NOMO-1 (cell line): ENCODE results near the gene PCED1A.

ENCODE experiments used
- DNase-seq, 2 experiments: peaks; one replicate each; lab custom pipeline; 2025; ENCODE audit not compliant: unreplicated experiment in 2 of 2; lab: John Stamatoyannopoulos, UW

Gene PCED1A

DNA sequence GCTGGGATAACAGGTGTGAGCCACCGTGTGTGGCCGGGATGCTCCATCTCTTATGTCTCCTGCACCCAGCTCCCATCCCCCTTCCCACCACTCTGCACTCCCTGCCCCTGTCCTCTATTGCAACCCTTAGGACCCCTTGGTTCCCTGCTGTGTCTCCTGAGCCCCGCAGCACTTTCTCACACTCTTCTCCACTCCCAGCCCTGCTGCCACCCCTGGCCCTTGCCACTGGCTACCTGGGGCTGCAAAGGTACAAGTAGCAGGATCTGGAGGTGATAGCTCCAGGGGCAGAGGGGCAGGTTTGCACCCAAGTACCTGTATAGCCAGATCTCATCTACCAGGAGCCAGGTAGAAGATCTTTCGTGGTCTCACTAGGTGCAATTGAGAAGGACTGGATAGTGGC, 33.4 kb downstream of the PCED1A start:
- DNase-seq: no peak

DNA sequence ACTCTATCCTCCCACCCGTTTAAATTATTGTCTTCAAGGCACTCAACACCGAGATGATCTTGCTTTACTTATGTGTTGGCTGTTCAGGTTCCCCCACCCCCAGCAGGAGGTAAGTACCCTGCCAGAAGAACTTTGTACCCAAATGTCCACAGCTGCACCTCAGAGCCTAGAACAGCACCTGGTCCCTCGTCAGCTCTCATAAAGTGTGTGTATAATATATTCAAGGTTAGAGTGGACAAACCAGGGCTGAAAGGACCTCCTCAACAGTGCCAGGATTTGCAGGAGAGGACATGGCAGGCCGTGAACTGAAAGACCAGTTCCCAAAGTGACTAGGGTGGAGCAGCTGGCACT, 34.1 kb downstream of the PCED1A start:
- DNase-seq: no peak

DNA sequence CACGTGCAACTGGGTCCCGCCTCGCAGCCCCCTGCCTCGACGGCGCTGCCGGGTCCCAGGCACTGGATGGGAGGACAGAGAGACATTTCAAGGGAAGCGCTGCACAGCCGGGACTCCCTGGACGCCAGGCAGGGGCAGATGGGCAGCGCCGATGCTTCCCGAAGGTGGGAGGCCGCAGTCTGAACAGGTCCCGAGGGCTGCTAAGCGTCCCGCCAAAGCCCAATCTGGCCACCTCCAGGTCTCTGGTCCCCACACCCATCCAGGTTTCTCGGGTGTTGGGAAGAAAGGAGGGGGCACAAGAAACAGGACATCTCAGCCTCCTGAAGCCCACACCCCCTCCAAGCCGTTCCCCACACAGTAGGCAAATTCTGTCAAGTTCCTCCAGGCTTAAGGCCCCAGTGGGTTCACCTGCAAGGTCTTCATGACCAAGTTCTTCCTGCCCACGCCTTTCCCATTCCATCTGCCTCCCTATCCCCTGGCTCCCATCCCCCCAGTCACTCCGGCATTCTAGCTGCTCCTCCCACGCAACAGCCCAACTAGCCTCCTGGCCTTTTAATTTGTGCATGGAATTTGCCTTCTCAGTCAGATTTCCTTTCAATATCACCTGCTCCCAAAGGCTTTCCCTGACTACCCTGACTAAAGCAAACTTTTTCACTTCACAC, 34.6 kb downstream of the PCED1A start:
- DNase-seq: no peak

DNA sequence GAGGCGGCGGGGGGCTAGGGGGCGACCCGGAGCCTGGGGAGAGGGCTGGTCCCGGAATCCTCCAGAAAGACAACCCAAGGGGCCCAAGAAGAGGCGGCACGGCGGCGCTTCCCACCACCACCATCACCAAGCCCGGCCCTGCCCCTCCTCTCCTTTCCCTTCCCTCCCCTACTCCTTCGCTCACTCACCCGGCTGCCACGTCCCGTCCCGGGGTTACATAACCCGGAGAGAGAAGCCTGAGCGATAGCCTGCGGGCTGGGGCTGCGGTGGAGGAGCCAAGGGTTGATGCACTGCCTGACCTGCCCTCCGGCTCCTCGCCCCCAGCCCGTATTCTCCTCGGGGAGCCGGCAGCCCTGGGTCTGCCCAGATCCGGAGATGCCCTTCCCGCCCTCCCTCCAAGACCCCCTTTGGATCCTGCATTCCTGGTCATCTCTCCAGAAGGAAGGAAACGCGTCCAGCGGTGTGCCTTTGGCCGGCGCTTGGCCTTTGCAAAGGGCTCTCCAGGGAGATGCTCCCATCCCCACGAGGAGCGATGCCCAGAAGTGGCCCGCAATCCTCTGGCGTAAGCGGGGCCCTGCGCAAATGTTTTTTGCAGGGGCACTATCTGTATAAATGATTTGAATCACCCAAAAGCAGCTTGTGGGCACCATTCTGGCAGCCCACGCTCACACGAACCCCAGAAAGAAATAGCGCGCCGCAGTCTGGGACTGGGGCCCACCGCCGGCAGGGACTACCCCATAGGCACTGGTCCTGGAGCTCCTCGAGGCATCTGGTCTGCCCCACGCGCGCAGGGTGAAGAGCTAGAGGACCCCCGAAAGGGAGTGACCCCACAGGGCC, 35.4 kb downstream of the PCED1A start:
- DNase-seq: no peak

DNA sequence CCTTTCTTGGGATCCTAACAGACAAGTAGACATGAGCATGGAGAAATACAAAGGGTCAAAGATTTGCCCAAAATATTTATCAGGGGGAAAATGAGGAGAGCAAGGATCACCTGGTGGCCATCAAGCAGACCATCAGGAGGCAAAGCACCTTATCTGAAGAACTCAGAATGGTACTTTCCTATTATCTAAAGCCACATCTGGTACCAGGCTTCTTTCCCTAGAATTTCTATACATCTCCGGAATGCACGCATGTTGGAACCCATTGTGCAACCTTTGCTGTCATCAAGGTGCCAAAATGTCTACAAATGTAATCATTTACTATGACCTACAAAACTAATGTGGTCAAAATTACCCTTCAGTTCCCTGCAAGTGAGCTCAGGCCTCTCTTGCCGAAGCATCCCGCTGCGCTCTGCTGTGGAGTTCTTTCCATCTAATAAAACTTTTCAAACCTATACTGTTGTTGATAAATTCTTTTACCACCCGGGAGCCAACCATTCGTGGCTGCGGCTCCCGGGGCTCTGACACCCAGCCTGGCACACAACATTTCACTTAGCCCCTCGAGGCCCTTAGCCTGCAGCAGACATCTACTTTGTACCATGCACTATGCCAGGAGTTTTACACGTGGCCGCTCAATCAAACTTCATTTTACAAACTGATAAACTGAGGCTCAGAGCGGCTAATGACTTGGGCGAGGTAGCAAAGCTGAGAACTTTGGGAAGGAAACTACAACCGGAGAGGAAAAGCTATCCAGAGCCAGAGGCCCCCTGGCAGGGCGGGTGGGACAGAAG, 36.2 kb downstream of the PCED1A start:
- no peak for DNase-seq

DNA sequence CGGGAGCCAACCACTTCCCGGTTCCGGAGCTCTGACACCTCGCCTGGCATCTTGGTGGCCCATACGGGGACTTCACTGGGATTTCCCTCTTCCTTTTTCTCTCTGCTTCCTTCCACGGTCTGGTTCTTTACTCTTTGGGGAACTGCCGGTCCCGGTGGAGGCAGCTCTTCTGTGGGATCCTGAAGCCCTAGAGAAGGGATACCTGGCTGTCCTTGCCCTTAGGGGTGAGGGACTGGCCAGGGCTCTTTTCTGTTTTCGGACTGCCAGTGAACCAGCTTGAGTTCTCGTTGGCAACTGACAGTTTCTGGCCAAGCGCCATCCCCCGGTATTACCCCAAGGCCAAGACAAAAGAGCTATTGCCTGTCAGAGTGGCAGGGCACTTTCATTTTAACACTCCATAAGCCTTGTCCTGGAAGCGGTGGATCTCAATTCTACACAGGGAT, 39.1 kb downstream of the PCED1A start:
- DNase-seq: no peak

DNA sequence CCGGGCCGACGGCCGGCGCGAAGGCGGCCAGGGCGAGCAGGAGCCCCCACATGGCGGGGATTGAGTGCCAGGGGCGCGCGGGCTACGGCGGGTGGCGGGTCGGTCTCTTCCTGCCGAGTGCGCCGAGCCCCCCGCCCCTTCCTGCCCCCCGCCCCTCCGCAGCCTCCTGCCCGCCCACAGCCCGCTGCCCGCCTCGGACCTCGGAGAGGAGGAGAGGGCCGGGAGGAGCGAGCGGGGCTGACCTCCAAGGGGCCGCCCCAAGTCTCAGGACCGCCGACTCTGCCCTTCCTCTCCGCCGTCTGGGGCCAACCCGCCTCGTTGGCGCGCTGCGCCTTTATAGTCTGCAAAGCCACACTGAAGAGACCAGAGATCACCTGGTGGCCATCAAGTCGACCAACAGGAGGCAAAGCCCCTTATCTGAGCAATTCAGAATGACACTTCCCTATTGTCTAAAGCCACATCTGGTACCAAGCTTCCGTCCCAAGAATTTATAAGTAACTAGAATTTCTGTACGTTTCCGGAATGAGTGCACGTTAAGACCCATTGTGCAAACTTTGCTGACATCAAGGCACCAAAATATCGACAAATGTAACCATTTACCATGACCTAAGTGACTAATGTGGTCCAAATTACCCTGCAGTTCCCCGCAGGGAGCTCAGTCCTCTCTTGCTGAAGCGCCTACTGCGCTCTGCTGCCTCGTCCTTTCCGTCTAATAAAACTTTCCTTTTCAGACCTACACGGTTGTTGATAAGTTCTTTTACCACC, 39.8 kb downstream of the PCED1A start, which contains the start of gene CPXM1:
Gene CPXM1 (minus strand): TSS at position 107 of the 765 bp plus-strand sequence. CDS start 55 bp downstream, at position 52.
- DNase-seq: peak; percentile 48 to 70

DNA sequence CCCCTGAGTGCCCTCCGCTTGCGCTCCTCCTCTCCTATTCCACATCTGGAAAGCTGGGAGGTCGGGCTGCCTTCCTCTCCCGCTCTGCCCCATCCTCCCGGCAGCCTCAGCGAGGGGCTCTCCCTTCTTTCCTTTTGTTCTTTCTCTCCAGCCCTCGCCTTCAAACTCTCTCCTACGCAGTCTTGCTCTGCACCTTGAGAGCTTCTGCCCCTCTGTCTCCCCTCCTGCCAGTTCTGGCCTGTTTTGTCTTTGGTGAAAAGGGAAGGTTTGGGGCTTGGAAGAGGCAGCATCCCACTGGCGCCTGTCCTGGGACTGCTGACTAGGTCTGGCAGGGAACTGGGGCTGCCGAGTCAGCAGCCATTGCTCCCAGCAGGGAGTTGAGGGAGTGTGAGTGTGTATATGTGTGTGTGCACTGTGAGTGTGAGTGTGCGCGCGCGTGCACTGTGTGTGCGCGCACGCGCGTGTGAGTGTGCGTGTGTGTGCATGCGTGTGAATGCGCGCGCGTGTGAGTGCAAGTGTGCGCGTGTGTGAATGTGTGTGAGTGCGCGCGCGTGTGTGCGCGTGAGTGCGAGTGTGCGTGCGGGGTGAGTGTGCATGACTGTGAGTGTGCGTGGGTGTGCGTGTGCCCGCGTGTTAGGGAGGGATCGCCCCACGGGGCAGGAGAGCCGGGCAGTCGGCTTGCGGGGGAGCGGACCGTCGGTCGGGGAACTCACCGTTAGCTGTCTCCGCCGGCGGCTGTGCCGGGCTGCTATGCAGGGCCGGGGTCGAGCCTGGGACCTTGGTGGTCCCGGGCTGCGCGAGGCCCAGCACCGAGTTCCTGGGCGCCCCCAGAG, 40.6 kb downstream of the PCED1A start:
- no peak for DNase-seq

DNA sequence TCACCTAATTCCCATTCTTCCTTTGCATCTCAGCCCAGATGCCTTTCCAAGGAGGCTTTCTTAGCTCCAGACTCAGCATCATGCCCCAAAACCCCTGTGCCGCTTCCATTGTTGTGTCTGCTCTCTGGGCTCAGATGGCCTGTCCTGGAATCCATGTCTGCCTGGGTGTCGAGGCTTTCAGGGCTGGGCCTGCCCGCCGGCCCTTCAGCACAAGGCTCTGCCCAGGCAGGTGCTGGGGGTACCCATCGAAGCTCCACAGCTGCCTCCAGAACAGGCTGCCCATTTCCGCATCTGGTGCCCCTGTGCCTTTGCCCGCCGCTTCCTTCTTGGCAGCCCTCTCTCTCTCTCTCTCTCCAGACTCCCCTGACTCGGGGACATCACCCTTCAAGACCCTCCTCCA, 41.2 kb downstream of the PCED1A start:
- no peak for DNase-seq

DNA sequence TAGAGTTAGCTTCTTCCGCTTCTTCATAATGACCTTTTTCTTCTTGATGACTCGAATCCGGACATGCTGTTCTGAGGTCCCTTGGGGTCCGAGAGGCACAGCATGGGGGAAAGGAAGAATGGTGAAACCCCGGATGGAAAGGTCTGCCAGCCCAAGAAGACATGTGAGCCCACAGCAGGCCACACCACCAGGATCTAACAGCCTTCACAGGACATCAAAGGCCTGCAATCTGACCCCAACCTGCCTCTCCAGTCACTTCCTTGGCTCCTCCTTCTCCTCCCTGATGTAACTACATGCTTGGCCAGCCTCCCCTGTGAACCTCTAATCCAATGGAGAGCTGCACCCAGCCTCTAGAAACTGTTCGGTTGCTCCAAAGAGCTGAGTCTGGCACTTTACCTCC, 41.6 kb downstream of the PCED1A start:
- DNase-seq: no peak

DNA sequence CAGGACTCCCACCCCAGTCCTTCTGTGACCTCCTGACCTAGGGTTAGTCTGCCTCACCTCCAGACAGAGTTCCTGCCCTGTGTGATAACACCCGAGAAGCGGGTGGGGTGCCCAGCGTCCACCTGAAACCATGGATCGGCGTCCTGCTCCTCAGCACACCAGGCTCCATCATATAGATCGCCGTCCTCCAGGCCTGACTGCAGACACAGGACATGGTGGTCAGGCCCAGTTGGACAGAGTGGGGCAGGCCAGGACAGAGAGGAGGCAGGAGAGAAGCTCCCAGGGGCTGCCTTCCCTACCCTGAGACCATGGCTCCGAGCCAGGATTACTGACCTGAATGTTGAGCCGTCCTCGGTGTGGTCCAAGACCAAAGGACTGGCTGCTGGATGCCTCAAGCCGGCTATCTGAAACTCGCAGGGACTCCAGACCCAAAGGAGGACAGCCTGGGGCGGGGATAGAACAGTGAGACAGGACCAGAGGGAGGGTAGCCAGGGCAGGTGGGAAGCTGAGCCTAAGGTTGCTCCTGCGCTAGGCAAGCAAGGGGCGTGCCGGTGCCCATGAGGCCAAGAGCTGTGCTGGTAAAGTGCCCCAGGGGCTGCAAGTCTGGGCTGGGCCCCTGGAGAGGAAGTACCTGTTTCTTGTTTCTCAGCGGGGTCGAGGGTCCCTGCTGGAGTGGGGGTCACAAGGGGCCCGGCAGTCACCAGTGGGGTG, 42.2 kb downstream of the PCED1A start:
- no peak for DNase-seq

DNA sequence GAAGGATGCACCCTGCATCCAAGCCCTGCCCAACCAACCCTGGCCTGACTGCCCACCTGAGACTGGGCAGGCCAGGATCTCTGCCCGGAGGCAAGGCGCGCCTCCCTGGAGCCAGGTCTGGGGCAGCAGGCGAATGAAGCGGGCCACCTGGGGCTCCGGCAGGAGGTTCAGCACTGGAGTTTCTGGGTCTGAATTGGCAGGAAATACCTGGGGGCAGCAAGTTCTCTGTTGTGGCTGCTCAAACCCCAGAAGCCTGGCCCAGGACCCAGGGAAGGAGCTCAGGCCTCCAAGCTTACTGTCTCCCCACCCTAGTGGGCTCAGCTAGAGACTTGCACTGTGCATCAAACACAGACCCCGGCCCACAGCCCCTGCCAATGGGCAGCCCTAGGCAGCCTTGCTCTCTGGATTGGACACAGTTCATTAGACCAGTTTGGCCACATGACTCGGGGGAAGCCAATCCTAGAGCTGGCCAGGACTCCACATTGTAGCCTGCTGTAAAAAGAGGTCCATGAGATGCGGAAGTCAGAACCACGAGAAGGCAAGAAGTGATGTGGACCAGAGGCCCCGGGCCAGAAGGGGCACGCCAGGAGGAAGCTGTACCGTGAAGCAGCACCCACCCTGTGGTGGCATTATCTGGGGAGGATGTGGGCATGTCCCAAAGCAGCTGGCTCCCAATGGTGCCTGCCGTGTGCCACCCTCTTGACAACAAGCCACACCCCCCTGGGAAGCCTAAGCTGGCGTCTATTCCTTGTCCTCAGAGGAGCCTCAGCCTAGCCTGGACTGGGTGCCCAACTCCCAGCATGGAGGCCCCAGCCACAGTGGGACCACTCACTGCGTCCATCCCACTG, 43.1 kb downstream of the PCED1A start:
- DNase-seq: no peak

DNA sequence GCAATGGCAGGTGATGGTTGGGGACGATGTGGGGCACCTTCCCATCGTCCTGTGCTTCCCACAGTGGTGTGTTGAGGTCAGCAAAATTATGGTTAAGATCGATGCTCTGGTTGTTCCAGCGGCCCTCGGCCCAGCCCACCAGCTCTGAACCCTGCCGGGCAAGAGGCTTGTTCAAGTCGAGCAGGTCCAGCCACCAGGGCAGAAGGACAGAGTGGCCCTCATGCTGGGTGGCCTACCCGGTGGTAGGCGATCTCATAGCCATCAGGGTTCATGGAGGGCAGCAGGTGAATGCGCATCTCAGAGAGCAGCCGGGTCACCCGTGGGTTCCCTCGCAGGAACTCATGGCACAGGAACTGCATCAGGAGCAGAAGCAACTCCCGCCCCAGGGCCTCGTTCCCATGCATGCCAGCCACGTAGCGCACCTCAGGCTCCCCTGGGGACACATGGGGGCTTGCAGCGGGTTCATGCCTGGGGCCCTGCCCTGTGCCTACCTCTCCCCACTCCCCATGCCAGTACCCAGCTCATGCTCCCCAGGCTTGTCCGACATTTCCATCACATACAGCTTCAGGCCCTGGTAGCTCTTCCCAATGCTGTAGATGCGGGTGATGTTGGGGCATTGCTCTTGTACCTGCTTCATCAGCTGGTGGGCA, 44.3 kb downstream of the PCED1A start:
- no peak for DNase-seq

DNA sequence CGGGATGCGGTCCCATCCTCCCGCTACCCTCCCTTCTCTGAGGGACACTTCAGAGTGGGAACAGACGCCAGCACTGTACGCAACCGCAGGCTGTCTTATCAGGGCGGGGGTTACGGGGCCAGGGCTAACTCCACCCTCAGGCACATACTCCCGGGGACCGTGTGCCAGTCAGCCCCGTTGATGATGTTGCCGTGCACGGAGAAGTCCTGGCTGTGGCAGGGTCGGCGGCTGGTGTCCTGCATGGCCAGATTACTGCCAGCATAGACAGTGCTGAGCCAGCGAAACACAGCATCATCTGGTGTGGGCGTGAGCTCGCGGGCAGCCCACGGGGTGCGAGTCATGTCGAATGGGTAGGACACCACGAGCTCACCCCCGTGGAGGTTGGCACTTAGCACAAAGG, 45.0 kb downstream of the PCED1A start:
- no peak for DNase-seq

DNA sequence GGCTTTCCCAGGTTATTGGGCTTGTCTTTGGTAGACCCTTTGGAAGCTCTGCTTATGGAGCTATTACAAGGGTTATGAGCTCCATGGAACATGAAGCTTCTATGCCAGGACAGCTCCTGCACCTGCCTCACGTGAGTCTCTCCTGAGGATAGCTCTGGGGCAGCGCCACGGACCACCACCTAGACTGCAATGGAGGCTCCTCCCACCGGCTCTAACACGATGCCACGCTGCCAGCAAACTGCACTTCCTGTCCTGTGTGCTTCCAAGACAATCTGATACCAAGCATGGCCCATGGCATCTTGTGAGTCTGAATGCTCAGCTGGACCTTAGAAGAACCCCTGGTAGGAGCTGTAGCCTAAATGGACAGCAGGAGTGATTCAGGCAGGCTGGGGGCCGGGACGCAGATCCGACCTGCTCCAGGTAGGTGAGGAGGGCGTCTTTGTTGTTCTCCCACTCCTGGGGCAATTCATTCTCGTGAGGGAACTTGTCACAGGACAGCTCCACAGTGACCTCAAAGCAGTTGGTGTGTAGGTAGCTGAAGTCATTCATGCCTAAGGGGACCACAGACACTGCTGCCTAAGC, 45.5 kb downstream of the PCED1A start:
- DNase-seq: no peak

DNA sequence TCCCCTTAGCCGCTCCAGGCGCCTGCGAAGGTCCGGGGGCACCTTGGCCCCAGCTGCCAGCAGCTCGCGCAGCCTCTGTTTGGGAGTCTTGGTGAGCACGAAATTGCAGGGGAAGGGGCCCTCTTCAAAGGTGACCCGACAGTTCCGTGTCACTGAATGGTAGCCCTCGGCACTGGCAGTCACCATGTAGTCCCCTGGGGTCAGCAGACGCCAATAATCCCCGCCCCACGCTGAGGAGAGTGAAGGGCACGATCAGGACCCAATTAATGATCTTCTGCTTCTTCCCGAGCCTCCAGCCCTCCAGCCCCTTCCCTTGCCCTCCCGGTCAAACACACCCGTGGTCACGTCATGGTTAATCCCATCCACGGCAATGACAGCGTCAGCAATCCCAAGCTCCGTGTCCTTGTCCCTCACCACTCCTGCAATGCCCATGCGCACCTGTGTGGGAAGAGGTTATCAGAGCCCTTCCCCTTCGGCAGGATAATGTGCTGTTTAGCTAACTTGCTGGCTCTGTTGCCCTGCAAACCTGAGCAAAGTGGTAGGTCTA, 46.2 kb downstream of the PCED1A start:
- DNase-seq: no peak

DNA sequence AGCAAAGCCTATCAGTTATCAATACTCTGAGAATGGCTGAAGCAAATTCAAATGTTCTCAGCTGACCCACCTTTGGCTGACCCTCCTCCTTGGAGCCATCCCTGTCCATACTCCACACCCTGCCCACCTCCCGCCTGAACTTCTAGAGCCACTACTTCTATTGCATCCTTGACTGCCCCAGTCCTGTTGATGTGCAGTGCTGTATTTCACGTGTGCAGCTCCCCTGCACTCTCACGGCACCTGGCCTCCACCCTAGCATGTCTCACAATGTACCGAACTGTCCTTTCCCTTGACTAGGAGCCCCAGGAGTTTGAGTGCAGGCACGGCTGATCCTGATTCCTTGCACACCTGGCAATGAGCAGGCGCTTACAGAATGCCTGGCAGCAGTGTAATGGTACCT, 47.0 kb downstream of the PCED1A start:
- no peak for DNase-seq
